SIG-M5 treated with dmso at 0.1 percent for 504 hours (cell line): ENCODE measurements around the gene GNA15.

Experiments
- DNase-seq: peaks from one replicate; lab custom pipeline; 2025; ENCODE audit not compliant: unreplicated experiment; lab: John Stamatoyannopoulos, UW

GNA15 gene

DNA sequence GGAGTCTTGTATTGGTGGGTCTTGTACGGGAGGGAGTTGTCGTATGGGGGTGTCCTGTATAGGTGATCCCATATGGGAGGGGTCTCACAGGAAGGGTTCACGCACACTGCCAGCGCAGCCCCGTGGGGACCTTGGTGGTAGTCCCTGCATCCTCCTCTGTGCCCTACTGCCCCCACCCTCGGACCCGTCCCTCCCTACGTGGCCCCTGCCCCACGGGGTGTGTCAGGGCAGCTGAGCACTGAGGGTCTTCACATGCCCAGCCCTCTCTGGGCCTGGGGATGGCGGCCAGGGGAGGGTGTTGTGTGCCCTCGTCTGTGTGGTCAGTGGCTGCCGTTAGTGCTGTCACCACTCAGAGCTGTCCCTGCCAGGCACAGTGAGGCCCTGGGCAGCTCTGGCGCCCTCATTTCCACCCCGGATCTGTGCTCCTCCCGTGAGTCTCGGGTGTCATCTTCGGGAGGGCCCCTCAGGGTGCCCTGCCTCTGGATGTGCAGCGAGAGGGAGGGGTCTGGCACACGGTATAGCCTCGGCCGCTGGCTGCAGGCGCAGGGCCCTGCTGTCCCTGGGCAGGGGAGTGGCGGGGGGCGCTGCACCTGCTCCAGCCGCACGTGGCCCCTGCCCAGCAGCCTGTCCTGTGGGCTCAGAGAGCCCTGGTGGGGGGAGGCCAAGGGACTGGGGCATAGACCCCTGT is 16.0 kb upstream of the GNA15 start:
- no peak for DNase-seq

DNA sequence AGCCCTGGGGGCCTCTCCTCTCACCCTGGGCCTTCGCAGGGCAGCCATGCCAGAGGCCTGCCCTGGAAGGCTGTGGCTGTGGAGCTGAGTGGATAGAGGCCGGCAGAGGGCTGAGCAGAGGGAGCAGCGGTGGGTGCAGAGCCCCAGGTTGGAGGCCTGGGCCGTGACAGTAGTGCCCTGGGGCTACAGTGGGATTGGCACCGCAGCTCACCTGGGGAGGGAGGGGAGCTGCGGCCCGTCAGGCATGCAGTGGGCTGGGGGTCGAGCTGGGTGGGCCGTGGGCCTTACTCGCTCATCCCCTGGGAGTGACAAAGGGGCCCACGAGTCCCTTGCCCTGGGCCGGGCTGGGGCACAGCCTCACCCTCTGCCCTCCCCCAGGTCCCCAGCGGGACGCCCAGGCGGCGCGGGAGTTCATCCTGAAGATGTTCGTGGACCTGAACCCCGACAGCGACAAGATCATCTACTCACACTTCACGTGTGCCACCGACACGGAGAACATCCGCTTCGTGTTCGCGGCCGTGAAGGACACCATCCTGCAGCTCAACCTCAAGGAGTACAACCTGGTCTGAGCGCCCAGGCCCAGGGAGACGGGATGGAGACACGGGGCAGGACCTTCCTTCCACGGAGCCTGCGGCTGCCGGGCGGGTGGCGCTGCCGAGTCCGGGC is 15.1 kb upstream of the GNA15 start:
- no peak for DNase-seq

DNA sequence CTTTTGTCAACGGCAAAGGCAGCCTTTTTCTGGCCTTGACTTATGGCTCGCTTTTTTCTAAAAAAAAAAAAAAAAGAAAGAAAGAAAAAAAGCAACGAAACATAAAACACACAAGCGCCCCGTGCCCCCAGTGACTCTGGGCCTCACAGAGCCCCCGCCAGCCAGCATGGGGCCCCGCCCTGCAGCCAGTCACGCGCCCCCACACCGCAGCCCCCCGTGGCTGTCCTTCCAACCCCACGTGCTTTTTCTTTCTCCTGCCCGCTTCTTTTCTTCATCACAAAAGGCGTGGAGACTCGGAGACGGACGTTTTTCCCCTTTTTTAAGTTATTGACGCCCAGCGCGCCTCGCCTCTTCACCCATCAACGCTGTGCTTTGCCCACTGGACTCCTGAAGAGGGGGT is 14.4 kb upstream of the GNA15 start:
- no peak for DNase-seq

DNA sequence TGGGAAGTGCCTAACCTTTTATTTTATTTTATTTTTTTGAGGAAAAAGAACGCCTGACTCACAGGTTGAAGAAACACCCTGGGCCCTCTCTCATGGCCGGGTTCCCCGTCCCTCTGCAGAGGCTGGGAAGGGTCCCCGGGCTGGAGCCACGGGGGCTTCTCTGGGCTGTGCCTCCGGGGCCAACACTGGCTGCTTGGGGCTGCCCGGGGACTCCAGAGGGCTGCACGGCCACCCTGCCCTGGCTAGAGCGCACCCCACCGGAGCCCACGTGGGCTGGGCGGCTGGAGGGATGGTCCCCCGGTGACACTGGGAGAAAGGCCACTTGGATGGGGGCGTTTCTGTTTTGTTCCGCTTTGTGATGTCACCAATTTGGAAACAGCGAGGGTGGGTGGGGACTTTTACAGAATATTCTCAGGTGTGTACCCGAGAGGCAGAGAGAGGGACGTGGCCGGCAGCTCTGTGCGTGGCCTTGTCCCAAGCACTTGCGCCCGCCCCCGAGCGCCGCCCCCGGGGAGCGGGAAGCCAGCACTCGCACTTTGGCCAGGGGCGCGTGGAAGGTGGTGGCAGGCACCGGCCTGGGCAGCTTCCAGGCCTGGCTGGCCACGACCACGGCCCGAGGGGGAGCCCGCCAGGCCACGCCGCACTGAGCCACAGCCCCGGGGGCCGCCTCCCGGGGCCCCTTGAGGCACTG is 13.9 kb upstream of the GNA15 start:
- no peak for DNase-seq

DNA sequence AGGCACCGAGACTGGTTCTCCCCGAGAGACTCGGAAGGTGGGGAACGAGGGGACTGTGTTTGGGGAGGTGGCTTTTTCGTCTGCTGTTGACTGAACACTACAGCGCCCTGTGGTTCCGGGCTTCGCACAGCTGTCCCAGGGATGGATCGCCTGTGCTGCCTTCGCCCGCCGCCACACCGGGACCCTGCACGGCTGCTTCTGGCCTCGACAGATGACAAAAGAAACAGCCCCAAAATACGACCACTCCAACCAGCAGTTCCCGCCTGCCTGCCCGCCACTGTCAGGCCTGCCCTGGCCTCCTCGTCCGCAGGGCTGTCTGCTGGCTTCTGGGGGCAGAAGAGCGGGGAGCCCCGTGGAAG is 13.3 kb upstream of the GNA15 start:
- no peak for DNase-seq

DNA sequence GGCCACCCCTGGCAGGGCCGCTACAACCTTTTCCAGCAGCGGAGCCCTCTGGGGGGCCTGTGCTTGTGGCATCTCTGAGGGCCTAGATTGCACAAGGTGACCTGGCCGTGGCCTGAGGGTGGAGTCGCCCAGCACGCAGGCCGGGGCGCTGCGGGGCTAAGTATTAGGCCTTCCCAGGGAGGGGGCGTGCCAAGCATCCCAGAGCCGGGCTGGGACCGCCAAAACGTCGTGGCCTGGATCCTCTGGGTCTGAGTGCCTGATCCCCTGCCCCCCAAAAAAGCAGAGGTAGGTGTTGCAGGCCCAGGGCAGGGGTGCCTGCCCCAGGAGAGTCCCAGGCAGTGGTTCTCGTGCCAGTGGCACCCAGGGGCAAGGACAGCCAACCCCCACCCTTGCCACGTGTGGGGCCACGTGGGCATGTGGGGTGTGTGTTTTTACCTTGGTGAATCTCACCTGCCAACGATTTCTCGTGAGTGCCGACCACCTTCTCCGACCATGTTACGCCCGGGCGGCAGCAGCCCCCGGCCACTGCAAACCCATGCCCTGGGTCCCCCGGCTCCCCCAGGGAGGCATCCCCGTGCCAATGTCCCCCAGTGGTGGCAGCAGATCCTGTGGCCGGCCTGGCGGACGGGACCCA is 12.6 kb upstream of the GNA15 start:
- no peak for DNase-seq

DNA sequence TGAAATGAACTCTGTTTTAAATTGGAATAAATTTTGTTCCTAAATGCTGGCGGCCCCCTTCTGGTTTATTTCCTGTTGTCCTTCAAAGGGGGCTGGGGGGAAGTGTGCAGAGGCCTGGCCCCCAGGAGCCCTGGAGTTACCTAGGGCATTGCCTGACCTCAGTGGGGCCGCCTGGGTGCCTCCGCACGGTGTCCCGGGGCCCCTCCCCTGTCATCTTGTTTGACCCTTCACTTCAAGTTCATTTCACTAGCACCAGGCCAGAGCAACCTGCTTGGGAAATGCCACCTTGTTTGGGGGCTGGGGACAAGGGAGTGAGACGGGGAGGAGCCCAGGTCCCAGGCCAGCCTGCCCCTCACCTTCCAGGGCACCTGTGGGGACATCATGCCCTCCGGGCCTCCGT is 11.9 kb upstream of the GNA15 start:
- no peak for DNase-seq

DNA sequence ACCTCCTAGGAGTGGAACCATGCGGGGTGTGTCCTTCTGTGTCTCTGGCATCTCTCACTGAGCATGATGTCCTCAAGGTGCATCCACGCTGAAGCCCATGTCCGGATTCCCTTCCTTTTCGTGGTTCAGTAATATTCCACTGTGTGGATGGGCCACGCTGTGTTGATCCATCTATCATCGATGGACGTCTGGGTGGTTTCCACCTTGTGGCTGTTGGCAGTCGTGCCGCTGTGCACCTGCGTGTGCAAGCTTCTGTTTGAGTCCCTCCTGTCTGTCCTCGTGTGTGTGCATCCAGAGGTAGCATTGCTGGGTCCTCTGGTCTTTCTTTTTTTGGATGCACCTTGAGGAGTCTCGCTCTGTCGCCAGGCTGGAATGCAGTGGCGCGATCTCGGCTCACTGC is 11.2 kb upstream of the GNA15 start:
- DNase-seq: no peak

DNA sequence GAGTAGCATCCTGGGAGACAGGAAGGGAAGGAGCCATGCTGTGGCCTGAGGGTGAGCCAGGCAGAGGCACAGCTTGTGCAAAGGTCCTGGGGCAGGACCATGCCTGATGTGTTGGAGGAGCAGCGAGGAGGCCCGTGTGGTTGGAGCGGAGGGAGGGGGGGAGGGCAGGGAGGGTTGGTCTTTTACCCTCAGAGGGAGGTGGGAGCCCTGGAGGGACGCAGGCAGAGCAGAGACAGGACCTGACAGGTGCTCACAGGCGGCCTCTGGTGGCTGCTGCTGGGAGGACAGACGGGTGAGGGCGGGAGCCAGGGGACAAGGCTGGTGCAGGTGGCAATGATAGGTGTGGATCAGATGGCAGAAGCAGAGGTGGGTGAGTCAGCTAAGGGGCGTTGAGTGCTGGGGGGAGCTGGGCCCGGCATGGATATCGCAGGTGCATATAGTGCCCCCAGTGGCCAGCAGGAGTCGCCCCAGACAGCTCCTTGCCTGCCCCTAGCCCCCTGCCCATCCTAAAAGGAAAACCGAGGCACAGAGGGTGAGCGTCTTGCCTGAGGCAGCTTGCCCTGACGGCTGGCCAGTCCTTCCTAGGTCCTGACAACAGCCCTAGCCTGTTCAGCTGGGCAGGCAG is 9.8 kb upstream of the GNA15 start:
- peak; percentile 26 for DNase-seq

DNA sequence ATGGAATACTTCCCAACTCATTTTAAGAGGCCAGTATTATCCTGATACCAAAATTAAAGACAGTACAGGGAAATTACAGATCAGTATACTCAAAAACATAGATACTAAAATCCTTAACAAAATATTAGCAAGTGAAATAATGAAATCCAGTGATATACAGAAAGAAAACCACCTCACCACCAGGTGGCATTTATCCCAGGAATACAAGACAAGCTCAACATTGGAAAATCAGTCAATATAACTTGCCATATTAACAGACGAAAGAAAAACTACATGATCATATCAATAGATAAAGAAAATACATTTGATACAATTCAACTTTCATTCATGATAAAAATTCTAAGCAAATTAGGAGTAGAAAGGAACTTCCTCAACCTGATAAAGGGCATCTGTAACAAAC is 6.7 kb upstream of the GNA15 start:
- DNase-seq: peak; percentile 14

DNA sequence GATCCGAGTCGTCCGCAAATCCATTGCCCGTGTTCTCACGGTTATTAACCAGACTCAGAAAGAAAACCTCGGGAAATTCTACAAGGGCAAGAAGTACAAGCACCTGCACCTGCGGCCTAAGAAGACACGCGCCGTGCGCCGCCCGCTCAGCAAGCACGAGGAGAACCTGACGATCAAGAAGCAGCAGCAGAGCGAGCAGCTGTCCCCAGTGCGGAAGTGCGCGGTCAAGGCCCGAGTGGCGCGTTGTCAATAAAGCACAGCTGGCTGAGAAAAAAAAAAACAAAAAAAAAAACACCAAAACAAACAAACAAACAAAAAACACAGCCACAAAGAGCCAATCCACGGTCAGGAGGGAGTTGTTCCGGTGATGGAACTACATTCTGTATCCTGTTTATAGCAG is 4.7 kb upstream of the GNA15 start:
- no peak for DNase-seq

DNA sequence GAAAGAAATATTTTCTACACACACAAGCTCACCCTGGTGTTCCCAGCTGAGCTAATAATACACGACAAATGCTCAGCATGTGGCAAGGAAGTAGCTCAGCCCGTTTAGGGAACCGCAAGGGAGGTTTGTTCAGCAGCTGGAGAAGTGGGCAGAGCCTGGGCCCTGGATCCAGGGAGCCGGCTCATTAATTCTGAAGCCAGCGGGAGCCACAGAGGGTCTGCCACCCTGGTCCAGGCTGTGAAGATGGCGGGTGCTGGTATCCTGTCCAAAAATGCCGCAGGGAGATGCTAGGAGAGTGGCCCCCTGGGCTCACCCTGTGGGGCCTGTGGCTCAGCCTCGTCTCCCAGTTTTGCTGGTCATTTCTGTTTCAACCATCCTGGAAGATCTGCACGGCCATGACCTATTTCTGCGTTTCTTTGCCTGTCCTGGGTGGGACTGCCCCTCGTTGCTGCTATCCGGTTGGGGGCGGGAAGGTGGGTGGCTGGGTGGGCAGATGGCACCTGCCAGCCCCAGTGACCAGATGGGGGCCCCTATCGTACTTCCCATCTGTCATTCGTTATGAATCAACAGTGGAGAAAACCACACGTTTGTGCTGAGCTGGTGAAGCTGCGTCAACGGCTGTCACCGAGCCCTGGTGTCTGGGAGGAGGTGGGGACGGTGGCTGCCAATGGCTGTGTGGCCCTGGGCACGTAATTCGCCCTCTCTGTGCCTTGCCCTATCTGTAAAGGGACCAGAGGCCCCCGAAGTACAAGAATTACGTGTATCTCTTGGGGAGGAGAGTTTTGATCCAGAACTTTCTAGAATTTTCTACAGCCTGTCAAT is 2.7 kb upstream of the GNA15 start:
- DNase-seq: peak; percentile 87

DNA sequence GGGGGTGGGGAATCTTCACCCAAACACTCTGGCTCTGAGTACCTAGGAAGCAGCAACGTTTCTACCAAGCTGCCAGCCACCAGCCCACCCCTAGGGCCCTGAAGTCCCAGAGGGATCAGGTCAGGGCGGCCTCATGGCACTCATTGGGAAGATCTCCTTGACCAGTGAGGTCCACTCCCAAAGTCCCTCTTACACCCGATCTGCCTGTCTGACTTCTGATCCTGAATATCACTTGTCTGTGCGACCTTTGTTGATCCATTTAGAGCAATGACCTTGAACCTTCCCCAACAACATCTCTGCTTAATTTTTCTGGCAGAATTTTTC is 2.1 kb upstream of the GNA15 start:
- no peak for DNase-seq

DNA sequence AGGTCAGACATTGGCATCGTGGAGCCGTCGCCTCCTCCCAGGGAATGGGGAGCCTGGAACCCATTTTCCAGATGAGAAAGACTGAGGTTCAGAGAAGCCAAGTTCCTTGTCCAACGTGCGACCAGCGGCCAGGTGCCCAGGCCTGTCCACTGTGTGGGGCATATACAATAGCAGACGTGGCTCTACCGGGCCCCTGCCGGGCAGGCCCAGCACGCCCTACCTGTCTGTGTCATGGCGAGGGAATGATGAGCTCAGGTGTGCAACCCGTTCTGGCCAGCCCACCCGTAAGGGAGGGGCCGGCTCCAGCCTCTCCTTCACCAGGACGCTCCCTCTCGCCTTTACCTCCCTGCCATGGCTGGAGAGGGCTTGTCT is 837 bp downstream of the GNA15 start:
- DNase-seq: no peak

DNA sequence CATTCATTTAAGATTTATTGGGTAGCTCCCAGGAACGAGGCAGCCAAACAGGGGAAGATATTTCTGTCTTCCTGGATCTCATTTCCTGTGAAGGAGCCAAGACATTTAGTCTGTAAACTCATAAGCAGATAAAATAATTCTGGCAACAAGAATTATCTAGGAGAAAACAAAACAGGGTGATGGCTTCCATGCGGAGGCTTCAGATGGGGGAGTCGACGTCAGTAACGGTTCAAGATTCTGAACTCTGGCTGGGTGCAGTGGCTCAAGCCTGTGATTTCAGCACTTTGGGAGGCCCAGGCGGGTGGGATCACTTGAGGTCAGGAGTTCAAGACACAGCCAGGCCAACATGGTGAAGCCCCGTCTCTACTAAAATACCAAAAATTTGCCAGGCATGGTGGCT is 1.3 kb downstream of the GNA15 start:
- DNase-seq: no peak

DNA sequence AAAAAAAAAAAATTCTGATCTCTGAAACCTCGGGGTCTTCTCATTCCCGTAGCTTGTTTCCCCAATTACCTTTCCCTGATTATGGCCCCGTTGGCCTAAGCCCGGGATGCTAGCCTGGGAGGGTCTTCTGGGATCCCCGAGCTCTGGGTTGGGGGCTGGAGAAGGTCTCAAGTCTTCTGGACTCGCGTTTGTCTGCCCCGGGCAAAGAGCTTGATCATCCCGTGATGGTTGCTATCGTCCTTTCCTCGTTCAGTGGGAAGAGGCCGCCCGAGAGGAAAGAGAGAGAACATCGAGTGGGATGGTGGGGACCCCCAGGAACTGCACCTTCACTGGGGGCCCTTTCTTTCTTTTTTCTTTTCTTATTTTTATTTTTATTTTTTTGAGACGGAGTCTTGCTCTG is 2.4 kb downstream of the GNA15 start:
- DNase-seq: no peak

DNA sequence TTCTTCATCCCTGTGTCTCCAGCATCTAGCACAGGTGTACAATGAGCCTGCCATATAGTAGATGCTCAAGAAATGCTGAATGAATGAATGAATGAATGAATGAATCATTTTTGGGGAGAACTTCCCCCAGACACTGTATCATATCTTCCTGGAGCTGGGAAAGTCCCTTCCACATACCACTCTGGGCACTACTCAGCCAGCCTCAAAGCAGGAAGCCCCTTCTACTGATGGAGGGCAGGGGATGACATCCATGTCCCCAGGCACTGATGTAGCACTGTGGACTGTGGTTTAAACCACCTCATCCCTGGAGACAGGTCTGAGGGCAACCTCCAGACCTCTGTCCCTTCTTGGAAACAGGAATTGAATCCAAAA is 4.8 kb downstream of the GNA15 start:
- no peak for DNase-seq

DNA sequence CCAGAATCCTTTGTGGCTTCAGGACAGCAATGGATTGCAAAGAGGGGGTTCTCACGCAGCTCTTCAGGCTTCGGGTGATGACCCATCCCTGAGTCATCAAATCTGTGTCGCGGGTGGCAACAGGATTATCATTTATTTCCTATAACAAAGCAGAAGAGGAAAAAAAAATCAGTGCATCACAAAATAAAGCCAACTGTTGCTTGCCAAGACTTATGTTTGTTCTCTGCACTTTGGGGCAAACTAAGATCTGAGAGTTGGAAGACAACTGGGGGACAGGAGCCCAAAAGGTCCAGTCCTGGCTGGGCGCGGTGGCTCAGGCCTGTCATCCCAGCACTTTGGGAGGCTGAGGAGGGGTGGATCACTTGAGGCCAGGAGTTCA is 6.4 kb downstream of the GNA15 start:
- DNase-seq: peak; percentile 14

DNA sequence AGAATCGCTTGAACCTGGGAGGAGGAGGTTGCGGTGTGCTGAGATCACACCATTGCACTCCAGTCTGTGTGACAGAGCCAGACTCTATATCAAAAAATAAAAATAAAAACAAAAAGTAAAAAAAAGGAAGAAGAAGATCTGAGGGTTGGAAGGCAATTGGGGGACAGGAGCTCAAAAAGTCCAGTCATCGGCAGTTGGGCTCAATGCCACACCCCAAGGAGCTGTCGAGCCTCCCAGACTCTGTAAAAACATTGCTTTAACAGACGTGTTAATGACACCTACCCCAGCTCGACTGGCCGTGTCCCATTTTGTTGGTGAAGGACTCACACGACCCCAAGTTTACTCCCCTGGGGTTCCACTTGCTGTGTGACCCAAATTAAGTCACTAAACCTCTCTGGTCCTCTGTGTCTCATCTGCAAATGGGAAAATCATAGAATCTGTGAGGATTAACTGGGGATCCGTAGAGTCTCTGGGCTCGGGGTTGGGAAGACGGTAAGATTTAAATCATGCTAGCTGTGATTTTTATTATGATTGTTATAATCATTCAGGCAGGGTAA is 7.0 kb downstream of the GNA15 start:
- no peak for DNase-seq

DNA sequence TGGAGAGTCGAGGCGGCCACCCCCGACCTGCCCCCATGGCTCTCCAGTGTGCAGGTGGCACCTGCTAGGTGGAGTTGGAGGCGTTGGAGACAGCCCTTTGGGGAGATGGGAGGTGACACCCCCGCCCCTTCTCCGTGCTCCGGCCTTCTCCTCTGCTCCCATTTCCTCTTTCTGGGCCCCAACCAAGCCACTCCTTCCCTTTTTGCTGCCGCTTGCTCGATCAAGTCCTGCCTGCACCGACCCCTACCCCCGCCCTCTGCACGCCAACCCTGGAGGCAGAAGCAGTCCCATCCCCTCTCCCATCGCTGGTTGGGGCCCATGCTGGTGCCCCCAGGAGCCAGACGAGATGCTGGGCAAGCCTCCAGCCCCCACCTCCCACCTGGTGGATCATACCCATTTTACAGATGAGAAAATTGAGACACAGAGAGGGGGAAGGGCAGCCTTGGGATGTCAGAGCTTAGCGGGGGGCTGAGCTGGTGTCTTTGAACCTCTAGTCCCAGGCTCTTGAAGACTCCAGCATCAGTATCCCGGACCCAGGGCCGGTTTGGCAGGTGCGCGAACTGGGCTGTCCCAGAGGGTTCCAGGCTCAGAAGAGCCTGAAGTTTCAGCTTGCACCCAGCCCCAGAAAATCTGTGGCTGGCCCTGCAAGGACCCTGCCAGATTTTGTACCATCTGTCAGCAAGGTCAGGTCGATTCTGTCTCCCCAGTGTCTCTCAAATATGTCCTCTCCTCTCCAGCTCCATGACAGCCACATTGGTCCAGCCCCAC is 10.3 kb downstream of the GNA15 start:
- DNase-seq: peak; percentile 79
